Measurements from ENCODE around the gene PES1. TPM values are rescaled to one million over a fixed set of nuclear protein-coding genes. Genes with fewer than 3 reads are reported as not detected.

PES1 gene
- total RNA-seq, 4 donors from 2014 or later = 28.2 to 55.7 (median 42.9) TPM

GRCh38 chr22:30565341-30565740, 26.4 kb downstream of the PES1 start:
- H3K4me1 ChIP-seq = no peaks in the 10 kb centered on the region
- DNase-seq (ENCODE audit: extremely low spot score) = no peak
- H3K4me3 ChIP-seq = no peak overlapping the region
- WGBS = 78% methylated on average over 3 of the region's 4 CpGs
- H3K27me3 ChIP-seq = peaks cover 0 to 10% (median 0%) of the 10 kb centered on the region in 4 donors
- no peak overlapping the region for H3K27ac ChIP-seq (replicated peaks in 1 of 4)
- H3K9me3 ChIP-seq = no peaks in the 10 kb centered on the region
- TF ChIP-seq POLR2A (IDR thresholded peaks at IDR 0.05; ENCODE audit: low read depth) = no peak
- no peak for TF ChIP-seq CTCF (IDR thresholded peaks at IDR 0.05)
- no peak for TF ChIP-seq POLR2AphosphoS5 (IDR thresholded peaks at IDR 0.05)
- TF ChIP-seq EP300 (IDR thresholded peaks at IDR 0.05) = no peak
- no peaks in the 10 kb centered on the region for H3K36me3 ChIP-seq
- intact Hi-C loops (cut with DNase I) = no loop called here

- 29% methylated on average over 1 of the region's 3 CpGs for WGBS
- H3K9me3 ChIP-seq = no peaks in the 10 kb centered on the region
- H3K27me3 ChIP-seq = peaks cover 0 to 10% (median 0%) of the 10 kb centered on the region in 4 donors
- no peak overlapping the region for H3K27ac ChIP-seq (replicated peaks in 1 of 4)
- no peaks in the 10 kb centered on the region for H3K36me3 ChIP-seq
- intact Hi-C loops (cut with DNase I) = no loop called here
- TF ChIP-seq EP300 (IDR thresholded peaks at IDR 0.05) (no peak), POLR2A (IDR thresholded peaks at IDR 0.05; ENCODE audit: low read depth) (no peak), CTCF (IDR thresholded peaks at IDR 0.05) (no peak), POLR2AphosphoS5 (IDR thresholded peaks at IDR 0.05) (no peak)
- H3K4me3 ChIP-seq = no peak overlapping the region
- no peak for DNase-seq (ENCODE audit: extremely low spot score)
- H3K4me1 ChIP-seq = no peaks in the 10 kb centered on the region
Measured at GRCh38 chr22:30564761-30565119, 27.0 kb downstream of the PES1 start.

GRCh38 chr22:30564045-30564760, 27.5 kb downstream of the PES1 start:
- no peak overlapping the region for H3K27ac ChIP-seq (replicated peaks in 1 of 4)
- 80% methylated on average over 8 of the region's 8 CpGs for whole genome bisulfite sequencing
- no peaks in the 10 kb centered on the region for H3K9me3 ChIP-seq

GRCh38 chr22:30562366-30562765, 29.3 kb downstream of the PES1 start:
- no peaks in the 10 kb centered on the region for H3K9me3 ChIP-seq
- WGBS = 49% methylated on average over 4 of the region's 6 CpGs
- intact Hi-C loops (cut with DNase I) = no loop called here
- H3K27ac ChIP-seq (replicated peaks in 1 of 4) = no peak overlapping the region
- DNase-seq (ENCODE audit: extremely low spot score) = no peak
- no peaks in the 10 kb centered on the region for H3K27me3 ChIP-seq
- no peaks in the 10 kb centered on the region for H3K4me1 ChIP-seq
- no peak overlapping the region for H3K4me3 ChIP-seq
- H3K36me3 ChIP-seq = no peaks in the 10 kb centered on the region
- TF ChIP-seq CTCF (IDR thresholded peaks at IDR 0.05) = no peak
- TF ChIP-seq POLR2AphosphoS5 (IDR thresholded peaks at IDR 0.05) = no peak
- no peak for TF ChIP-seq EP300 (IDR thresholded peaks at IDR 0.05)
- TF ChIP-seq POLR2A (IDR thresholded peaks at IDR 0.05; ENCODE audit: low read depth) = no peak

More at GRCh38 chr22:30564045-30564760, 27.5 kb downstream of the PES1 start:
- no peaks in the 10 kb centered on the region for H3K4me1 ChIP-seq
- intact Hi-C loops (cut with DNase I) = no loop called here
- peaks cover 0 to 10% (median 0%) of the 10 kb centered on the region in 4 donors for H3K27me3 ChIP-seq
- TF ChIP-seq POLR2A (IDR thresholded peaks at IDR 0.05; ENCODE audit: low read depth) (no peak), POLR2AphosphoS5 (IDR thresholded peaks at IDR 0.05) (no peak), EP300 (IDR thresholded peaks at IDR 0.05) (no peak), CTCF (IDR thresholded peaks at IDR 0.05) (no peak)
- no peak overlapping the region for H3K4me3 ChIP-seq
- no peaks in the 10 kb centered on the region for H3K36me3 ChIP-seq
- no peak for DNase-seq (ENCODE audit: extremely low spot score)

Measured in esophagus muscularis mucosa (tissue), 4 donors.